Measurements from ENCODE around the gene DNAJC11.
A peak's percentile ranks its signal among the peaks of the same experiment; 100 is the strongest.
"Not testable (repeated sequence)": the region's sequence is repeated elsewhere in the genome, so short reads cannot be mapped to it uniquely, and the experiment has no call there.

The DNAJC11 gene, protein sequence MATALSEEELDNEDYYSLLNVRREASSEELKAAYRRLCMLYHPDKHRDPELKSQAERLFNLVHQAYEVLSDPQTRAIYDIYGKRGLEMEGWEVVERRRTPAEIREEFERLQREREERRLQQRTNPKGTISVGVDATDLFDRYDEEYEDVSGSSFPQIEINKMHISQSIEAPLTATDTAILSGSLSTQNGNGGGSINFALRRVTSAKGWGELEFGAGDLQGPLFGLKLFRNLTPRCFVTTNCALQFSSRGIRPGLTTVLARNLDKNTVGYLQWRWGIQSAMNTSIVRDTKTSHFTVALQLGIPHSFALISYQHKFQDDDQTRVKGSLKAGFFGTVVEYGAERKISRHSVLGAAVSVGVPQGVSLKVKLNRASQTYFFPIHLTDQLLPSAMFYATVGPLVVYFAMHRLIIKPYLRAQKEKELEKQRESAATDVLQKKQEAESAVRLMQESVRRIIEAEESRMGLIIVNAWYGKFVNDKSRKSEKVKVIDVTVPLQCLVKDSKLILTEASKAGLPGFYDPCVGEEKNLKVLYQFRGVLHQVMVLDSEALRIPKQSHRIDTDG

DNA sequence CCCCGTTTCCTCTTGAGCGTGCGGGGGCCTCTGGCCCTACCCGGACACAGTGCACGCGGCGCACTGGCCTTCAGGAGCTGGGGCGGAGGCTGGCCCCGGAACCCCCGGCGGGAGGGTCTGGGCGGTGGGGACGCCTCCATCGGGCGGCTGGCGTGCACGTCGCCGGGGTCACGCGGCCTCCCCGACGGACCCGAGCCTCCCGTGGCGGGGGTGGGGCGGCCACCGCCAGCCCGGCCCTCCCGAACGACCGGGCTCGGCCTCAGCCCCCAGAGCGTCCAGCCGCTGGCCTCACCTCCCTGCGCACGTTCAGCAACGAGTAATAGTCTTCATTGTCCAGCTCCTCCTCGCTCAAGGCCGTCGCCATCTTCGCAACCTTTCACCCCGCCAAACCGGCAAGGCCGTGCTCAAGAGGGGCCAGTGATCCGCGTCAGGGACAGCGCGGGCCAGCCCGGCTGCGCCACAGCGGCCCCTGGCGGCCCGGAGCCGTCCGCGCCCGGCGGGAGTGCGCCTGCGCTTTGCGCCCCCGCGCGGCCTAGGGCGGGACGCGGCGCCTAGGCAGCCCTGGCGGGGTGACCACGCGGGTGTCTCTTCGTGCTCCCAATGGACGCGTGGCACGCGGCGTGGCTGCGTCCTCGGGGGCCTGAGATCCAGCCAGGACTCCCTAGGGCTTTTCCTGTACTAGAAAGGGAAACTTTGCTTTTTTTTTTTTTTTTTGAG lies at the start of gene DNAJC11:
DNAJC11 (minus strand) TSS at position 380 of the 717 bp plus-strand sequence; CDS start at position 364, 16 bp downstream.
- H3K36me3 ChIP-seq = no peaks in the 10 kb centered on the region
- peak within 1 kb of the TSS; percentile 74 to 80 for H3K4me3 ChIP-seq (ENCODE audit: low read depth in 1 of 2, low read length in 1 of 2)
- peak within 1 kb of the TSS; percentile 50 for H3K27ac ChIP-seq
- peaks cover 2% of the 10 kb centered on the region for H3K27me3 ChIP-seq
- TF ChIP-seq CTCF (IDR thresholded peaks at IDR 0.05) = peak; percentile 98
- no peaks in the 10 kb centered on the region for H3K9me3 ChIP-seq
- peaks cover 12 to 13% of the 10 kb centered on the region in 2 experiments for H3K4me1 ChIP-seq (ENCODE audit: control insufficient read depth in 1 of 2, insufficient read depth in 1 of 2, low read depth in 1 of 2, low read length in 1 of 2)

- H3K36me3 ChIP-seq = no peaks in the 10 kb centered on the region
- no peaks in the 10 kb centered on the region for H3K4me1 ChIP-seq (ENCODE audit: control insufficient read depth in 1 of 2, insufficient read depth in 1 of 2, low read depth in 1 of 2, low read length in 1 of 2)
- H3K27ac ChIP-seq = no peak overlapping the region
- no peaks in the 10 kb centered on the region for H3K9me3 ChIP-seq
- H3K4me3 ChIP-seq (ENCODE audit: low read depth in 1 of 2, low read length in 1 of 2) = no peak overlapping the region
- no peaks in the 10 kb centered on the region for H3K27me3 ChIP-seq
- no peak for TF ChIP-seq CTCF (IDR thresholded peaks at IDR 0.05)
Observed at GRCh38 chr1:6750490-6750889, 48.9 kb upstream of the DNAJC11 start.

DNA sequence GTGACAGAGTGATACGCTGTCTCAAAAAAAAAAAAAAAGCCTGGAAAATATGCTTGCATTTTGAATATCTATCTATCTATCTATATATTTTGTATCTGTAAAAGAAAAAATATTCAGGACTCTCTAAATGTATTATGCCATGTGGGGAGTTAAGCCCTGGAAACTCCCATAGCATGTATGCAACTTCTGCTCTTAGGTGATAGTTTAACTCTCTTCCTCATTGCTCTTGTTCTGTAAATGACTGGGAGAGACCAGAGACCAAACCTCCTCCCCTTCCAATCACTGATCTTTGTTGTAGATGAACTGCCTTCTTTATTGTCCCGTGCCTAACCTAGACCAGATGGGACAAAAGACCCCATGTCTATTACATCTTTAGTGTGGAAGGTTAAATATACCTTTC lies 46.1 kb upstream of the DNAJC11 start:
- Histone ChIP-seq H3K27ac (no peak overlapping the region), H3K36me3 (no peaks in the 10 kb centered on the region), H3K27me3 (no peaks in the 10 kb centered on the region), H3K4me1 (ENCODE audit: control insufficient read depth in 1 of 2, insufficient read depth in 1 of 2, low read depth in 1 of 2, low read length in 1 of 2) (peaks cover 0 to 10% of the 10 kb centered on the region in 2 experiments), H3K4me3 (ENCODE audit: low read depth in 1 of 2, low read length in 1 of 2) (no peak overlapping the region), H3K9me3 (no peaks in the 10 kb centered on the region)
- TF ChIP-seq CTCF (IDR thresholded peaks at IDR 0.05) = no peak

DNA sequence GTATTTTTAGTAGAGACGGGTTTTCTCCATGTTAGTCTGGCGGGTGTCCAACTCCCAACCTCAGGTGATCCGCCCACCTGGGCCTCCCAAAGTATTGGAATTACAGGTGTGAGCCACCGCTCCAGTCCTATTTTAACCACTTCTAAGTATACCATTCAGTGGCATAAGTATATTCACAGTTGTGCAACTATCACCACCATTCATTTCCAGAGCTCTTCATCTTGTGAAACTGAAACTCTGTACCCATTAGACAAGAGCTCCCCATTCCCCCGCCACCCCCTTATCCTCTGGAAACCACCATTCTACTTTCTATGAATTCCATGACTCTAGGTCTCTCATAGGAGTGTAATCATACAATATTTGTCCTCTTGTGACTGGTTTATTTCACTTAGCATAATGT lies 43.5 kb upstream of the DNAJC11 start:
- peaks cover 0 to 10% of the 10 kb centered on the region in 2 experiments for H3K4me1 ChIP-seq (ENCODE audit: control insufficient read depth in 1 of 2, insufficient read depth in 1 of 2, low read depth in 1 of 2, low read length in 1 of 2)
- H3K36me3 ChIP-seq = no peaks in the 10 kb centered on the region
- no peak overlapping the region for H3K4me3 ChIP-seq (ENCODE audit: low read depth in 1 of 2, low read length in 1 of 2)
- TF ChIP-seq CTCF (IDR thresholded peaks at IDR 0.05) = no peak
- H3K9me3 ChIP-seq = no peaks in the 10 kb centered on the region
- H3K27me3 ChIP-seq = no peaks in the 10 kb centered on the region
- H3K27ac ChIP-seq = no peak overlapping the region

DNA sequence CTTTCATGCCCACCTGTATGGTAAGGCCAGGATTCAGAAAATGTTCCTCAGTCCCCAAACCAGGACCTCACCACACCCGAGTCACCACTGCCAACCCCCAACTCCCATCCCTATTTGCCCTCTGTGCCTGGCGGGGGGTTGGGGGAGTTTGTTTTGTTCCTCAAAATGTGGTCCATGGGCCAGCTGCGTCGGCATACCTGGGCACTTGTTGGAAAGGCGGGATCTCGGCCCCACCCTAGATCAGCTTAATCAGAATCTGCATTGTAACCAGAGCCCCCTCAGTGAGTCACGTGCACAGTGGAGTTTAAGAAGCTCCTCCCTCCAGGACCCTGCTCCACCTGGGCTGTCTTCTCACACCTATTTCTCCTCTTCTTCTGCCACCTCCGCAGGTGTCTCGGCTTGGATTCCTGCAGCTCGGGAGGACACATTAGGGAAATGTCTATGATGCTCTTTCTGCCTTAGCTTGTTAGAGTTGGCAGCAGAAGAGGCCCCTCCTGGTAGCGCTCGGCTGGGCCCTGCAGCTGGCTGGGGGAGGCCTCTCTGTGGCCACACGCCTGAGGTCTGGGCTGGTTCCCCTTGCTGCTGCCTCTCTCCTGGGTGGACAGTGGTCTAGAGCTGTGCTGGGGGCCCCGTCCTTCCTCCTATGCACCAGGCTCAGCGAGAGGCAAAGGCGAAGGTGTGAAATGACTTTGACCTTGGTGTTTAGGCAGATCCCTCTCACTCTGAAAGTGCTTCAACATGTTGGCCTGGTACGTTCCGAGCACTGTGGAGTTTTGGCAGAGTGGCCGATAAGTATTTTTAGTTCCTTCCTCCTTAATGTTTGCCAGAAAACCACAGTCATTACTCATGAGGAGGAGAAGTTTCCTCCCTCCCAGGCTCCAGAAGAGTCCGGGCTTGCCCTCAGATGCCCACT lies 41.8 kb upstream of the DNAJC11 start:
- Histone ChIP-seq H3K36me3 (no peaks in the 10 kb centered on the region), H3K9me3 (no peaks in the 10 kb centered on the region), H3K4me1 (ENCODE audit: control insufficient read depth in 1 of 2, insufficient read depth in 1 of 2, low read depth in 1 of 2, low read length in 1 of 2) (peaks cover 0 to 10% of the 10 kb centered on the region in 2 experiments), H3K27me3 (no peaks in the 10 kb centered on the region), H3K4me3 (ENCODE audit: low read depth in 1 of 2, low read length in 1 of 2) (no peak overlapping the region), H3K27ac (peak overlapping the region; percentile 51)
- no peak for TF ChIP-seq CTCF (IDR thresholded peaks at IDR 0.05)

DNA sequence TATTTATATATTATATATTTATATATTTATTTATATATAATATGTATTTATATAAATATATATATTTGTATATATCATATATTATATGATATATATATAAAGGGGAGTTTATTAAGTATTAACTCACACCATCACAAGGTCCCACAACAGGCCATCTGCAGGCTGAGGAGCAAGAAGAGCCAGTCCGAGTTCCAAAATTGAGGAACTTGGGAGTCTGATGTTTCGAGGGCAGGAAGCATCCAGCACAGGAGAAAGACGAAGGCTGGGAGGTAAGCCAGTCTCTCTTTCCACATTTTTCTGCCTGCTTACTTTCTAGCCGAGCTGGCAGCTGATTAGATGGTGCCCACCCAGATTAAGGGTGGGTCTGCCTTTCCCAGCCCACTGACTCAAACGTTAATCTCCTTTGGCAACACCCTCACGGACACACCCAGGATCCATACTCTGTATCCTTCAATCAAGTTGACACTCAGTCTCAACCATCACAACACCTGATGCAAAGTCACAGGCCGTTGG lies 41.1 kb upstream of the DNAJC11 start:
- H3K4me1 ChIP-seq (ENCODE audit: control insufficient read depth in 1 of 2, insufficient read depth in 1 of 2, low read depth in 1 of 2, low read length in 1 of 2); H3K9me3 ChIP-seq; H3K27ac ChIP-seq; H3K36me3 ChIP-seq; H3K27me3 ChIP-seq; H3K4me3 ChIP-seq (ENCODE audit: low read depth in 1 of 2, low read length in 1 of 2): not testable (repeated sequence)
